Stimulated activated naive CD4-positive, alpha-beta T cell (primary cell): ENCODE measurements around the gene DUSP10.

ENCODE experiments used
- DNase-seq, 6 experiments: peaks; one replicate each; lab custom pipeline; 2025; lab: John Stamatoyannopoulos, UW

The DUSP10 gene

DNA sequence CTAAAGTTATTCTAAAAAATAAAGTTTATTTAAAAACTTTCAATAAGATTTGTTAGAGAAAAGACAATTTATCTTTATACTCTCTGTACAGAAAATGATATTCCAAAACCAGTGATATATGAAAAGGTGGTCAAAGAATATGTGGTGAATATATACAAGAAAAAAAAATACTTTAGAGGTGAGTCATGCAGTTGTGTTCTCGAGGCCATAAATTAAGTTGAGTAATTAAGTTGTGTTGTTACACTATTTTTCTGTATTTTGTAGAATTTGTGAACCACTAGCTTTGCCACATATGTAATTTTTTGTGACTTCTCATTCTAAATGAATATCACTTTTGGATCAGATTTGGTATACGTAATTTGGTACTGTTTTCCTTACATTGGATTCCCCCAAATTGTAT lies 23.6 kb upstream of the DUSP10 start:
- DNase-seq, result no peak

DNA sequence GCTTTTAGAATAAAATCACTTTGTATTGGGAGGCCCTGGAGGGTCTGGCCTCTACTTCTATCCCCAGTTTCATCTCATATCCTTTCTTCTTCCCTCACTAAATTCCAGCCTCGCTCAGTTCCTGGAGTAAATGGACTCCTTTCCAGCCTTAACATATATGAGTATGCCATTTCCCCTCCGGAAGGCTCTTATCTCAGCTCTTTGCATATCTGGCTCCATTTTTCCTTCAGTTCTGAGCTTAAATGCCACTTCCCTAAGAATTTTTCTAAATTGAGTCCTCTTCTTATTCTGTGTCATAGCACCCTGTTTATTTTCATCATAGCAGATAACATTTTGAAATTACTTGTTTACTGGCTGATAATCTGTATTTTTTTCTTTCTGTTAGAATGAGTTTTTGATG lies 20.2 kb upstream of the DUSP10 start:
- DNase-seq, result no peak

DNA sequence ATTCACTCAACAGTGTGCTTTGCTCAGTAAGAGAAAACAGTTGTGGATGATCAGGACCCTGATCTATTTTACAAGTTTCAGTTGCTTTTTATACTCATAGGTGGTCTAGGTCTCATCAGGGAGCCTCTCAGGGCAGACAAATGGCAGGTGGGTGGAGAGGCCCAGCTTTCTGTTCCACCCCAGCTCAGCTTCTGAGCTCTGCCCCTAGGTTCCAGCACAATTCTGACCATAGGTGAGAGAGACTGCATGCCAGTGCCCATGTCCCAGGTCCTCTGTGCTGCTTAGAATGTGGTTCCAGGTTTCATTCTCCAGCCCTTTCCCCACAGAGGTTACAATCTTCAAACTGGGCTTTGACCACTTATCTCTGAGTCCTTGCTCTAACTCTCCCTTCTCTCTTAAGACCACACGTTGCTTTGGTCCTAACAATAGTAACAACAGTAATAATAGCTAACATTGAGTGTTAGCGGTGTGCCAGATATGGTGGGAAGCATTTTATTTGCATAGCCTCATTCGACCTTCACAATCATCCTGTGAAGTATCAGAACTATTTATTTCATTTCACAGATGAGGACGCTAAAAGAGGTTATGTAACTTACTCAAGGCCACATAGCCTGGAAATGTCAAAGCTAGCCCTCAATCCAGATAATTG lies 19.6 kb upstream of the DUSP10 start:
- DNase-seq, result no peak

DNA sequence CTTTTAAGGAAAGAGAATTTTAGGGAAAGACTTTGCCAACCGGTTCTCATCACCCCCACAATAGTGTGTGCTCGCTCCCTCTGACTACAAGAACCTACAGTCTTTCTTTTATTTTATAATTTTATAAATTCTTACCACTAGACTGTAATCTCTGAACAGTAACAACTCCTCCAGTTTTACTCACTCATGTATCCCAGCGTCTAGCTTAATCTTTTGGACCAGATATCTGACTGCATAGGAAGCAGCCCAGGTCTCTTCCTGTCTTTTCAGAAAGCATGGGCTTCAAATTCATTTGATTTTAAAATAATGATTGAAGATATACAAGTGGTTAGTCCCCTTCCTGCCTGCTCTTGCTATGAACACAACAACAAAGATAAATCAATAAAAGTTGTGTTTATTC lies 19.0 kb upstream of the DUSP10 start:
- DNase-seq, result no peak

GRCh38 chr1:221759436-221759835 lies 17.5 kb upstream of the DUSP10 start:
- DNase-seq, result no peak

DNA sequence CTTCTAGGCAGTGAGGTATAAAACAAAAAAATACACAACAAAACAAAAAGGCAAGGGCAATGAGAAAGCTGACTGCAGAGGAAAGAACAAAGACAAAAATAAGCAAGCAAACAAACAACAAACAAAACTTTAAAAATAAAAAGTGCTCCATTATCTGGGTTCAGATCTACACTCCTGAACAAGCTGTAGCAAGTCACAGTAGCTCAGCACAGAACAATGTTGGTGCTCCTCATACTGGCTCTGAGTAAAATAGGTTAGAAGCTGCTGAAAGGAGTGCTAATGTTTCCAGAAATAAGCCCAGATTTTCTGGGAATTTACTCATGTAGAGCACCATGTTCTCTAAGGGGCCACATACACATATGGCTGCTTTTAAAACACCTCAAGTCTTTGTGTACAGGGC lies 16.6 kb upstream of the DUSP10 start:
- no peak for DNase-seq

DNA sequence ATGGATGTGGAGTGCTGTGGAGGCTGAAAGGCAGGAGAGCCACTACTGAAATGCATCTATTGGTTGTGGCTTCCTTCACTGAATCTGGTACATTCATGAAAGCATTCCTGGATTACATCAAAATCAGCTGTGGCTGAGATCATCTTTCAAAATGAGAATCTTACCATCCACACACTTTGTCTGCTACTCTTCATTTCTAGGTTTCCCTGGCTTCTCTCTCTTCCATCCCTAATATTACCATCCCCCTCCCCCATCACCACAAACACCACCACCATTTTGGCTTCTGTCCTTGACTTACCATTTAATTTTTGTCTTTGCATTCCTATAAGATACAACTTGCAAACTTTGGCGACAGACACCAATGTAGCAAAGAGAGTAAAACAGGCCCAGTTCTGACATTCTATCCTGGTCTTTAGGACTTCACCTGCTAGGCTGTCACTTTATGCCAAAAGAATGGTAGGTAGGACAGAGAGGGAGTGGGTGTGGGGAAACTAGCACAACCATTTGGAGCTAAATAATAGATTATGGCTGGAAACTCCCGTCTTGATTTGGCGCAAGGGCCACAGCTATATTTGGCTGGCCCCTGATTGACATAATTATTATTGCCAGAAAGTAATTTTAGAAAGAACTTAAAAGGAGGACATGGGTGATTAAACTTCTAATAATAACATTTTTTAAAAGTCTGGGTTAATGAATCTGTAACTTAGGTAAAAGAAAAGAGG lies 15.1 kb upstream of the DUSP10 start:
- no peak for DNase-seq

DNA sequence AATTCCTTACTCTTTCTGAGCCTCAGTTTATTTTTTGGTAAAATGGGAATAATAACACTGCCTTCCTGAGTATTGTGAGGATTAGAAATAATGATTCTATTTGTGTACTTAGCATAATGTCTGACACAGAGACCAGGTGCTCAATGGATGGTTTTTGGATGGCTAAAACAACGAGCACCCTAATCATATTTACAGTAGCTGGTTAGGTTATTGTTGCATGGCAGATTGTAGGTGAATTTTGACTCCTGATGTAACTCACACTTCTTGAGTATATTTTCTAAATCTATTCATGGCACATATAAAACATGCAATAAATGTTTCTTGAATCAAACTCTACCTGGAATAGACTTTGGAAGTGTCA lies 11.9 kb upstream of the DUSP10 start:
- DNase-seq, result no peak

DNA sequence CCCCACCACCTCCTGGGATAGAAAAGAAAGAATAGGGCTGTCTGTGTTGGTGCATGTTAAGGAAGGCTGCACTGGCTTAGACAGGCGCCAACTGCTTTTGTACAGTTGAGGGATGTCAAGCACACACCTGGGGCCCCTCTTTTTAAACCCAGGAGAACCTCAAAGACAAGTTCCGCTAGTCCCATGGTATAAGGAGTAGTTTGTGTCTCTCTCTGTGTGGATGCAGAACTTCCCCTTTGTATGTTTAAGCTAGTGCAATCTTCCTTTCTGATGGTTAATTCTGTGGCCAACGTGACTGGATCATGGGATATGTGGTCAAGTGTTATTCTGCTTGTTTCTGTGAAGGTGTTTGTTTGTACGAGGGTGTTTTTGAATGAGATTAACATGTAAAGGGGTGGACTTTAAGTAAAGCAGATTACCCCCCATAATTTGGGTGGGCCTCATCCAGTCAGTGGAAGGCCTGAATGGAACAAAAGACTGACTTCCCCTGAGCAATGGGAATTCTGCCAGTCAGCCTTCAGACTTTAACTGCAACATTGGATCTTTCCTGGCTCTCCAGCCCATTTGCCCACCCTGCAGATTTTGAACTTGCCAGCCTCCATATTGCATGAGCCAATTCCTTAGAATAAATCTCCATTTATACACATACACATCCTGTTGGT lies 9.5 kb upstream of the DUSP10 start:
- DNase-seq, result no peak

DNA sequence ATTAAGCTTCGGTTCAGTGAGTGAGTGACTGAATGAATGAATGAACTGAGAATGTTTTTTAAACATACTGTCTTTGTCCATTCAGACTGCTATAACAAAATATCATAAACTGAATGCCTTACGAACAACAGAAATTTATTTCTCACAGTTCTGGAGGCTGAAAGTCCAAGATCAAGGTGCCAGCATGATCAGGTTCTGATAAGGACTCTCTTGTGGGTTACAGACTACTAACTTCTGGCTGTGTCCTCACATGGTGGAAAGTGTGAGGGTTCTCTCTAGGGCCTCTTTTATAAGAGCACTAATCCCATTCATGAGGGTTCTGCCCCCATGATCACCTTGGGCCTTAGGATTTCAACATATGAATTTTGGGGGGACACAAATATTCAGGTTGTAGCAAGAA lies 7.1 kb upstream of the DUSP10 start:
- no peak for DNase-seq

DNA sequence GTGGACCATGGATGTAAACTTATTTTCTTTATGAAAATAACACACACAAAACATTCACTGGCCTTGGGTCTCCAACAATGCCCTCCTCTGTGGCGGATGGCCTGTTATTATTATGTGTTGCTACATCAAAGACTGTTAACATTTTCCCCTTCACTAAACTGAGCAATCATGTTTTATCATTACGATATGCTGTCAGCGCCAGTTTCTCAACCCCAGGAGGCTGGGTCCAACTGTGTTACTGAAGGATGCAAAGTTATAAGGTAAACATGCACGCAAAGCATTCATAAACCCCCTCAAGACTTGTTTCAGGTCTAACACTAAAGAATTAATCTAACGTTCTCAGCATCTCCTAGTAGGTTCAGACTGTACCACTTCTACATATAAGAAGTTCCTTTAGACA lies 6.0 kb upstream of the DUSP10 start:
- DNase-seq, result no peak

- DNase-seq, result no peak
Observed at GRCh38 chr1:221743416-221744208, 1.7 kb upstream of the DUSP10 start.

DNA sequence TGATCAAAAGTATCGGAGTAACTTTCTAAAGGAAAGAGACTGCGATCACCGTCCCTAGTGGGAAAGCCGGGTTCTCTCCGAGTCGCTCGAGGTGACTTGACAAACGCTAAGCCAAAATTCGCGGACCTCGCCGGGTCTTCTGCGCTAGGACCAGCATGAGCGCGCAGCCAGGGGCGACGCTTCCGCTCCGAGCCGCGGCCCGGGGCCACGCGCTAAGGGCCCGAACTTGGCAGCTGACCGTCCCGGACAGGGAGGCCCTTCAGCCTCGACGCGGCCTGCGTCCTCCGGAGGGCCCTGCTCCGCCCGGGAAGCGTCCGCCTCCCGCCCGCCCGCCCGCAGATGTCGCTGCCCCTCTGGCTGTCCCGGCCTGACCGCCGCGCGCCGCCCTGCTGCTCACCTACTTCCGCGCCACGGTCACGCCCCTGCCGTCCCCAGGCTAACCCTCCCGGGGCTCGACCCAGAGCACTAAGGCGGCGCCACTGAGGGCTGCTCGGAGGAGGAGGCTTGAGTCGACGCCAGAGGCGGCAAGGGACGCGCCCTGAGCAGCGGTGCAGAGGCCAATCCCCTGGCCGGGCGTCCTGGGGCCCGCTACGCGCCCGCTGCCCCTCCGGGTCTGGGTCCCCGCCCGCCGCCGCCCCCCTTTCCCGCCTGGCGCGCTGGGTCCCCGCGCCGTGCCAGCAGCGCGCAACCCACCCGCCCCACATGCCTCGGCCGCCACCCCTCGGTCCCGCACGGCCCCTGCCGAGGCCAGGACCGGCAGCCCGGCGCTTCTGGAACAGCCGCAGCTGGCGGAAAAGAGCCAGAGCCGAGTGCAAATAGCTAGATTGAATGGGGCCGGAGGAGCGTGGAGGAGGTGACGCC lies 896 bp upstream of the DUSP10 start:
- DNase-seq, result peak; percentile 58 to 79 (median 73)

- peak in 4 of 6 experiments; percentile 15 to 63 (median 35) for DNase-seq
Observed at GRCh38 chr1:221740993-221741702, 741 bp downstream of the DUSP10 start.

DNA sequence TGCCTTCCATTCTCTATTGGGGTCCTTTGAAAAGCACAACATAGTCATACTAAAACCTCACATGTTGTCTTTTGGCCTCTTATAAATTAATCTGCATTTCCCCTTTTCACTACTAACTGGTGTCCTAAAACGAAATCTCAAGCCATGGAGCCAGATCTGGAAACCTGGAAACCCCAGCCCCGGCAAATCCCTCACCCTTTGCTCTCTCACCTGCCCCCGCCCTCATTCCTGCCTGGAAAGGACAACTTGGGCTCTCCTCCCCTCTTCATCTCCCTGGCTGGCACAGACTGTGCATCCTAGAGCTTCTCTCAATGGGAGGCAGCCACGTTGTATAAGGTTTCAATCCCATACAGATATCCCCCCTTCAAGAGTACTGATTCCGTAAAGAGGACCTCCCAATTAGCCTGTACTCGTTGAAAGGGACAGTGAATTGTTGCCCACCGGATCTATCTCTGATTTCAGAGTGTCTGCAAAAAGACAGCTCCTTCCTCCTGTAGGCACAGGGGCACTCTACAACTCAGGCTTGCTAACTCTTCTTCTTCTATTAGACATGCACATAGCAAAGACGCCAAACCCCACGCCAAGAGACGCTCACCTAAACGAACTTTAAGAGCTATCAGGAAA lies 1.4 kb downstream of the DUSP10 start:
- peak in 1 of 6 experiments; percentile 50 for DNase-seq

- DNase-seq, result no peak
Observed at GRCh38 chr1:221739677-221740025, 2.2 kb downstream of the DUSP10 start.

DNA sequence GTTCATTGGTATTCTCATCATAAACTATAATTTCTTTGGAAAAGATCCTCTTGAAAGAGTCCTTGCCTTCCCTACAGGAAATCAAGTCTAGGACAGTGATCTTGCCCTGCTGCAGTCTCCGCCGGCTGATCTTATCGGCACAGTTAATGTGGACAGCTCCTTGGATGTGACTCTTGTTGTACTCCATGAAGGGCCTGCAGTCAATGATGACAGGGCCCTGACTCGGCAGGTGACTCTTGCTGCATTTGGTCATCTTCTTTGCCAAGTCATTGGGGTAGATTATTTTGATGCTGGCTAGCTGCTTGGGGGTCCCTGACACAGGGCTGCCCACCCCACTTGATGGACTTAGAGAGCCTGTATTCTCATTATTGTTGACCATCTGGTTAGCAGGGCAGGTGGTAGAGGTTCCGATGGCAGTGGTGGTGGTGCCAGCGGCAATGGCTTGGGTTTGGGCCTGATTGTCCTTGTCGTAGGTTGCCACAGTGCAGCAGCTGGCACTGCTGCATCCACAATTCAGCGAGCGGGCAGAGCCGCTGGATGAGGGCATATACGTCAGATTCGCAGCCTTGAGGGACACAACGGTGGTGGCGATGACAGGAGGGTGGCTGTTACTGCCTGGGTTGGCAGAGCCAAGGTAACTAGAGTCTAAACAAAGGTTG lies 2.7 kb downstream of the DUSP10 start:
- no peak for DNase-seq

- no peak for DNase-seq
Observed at GRCh38 chr1:221736714-221737113, 5.2 kb downstream of the DUSP10 start.

GRCh38 chr1:221735999-221736398 lies 5.9 kb downstream of the DUSP10 start:
- DNase-seq, result no peak

GRCh38 chr1:221734187-221734586 lies 7.7 kb downstream of the DUSP10 start:
- no peak for DNase-seq
